Tibial artery (tissue), 4 donors: Measurements from ENCODE around the gene PPP2R5B.

Experiments
- DNase-seq, 2 donors: peaks; one replicate each; pipeline ENCODE4 v3.0.0-alpha.2; 2019
- H3K27ac ChIP-seq, 2 donors: fragments of 200-600 bp; sonication (generic) in 1 of 2; 1 replicate in 1 of 2; 2 replicates in 1 of 2; pipeline ENCODE4 v1.5.1; 2018 to 2019; ENCODE audit warnings: mild to moderate bottlenecking in 1 of 2
- H3K27me3 ChIP-seq, 2 donors: fragments of 200-600 bp; sonication (generic) in 1 of 2; one replicate each; pipeline versions ENCODE4 v1.5.1 to v1.6.0; 2016 to 2019
- H3K36me3 ChIP-seq, 3 donors: fragments of 200-600 bp; sonication (generic) in 2 of 3; one replicate each; pipeline ENCODE4 v1.5.1; 2016 to 2019; ENCODE audit warnings: mild to moderate bottlenecking in 2 of 3
- H3K4me1 ChIP-seq, 4 donors: fragments of 200-600 bp; sonication (generic) in 2 of 4; 1 replicate in 3 of 4; 2 replicates in 1 of 4; pipeline ENCODE4 v1.5.1; 2016 to 2019
- H3K4me3 ChIP-seq, 2 donors: fragments of 200-600 bp; sonication (generic) in 1 of 2; 1 replicate in 1 of 2; 2 replicates in 1 of 2; pipeline ENCODE4 v1.5.1; 2018 to 2019; ENCODE audit warnings: mild to moderate bottlenecking in 2 of 2
- H3K9me3 ChIP-seq, 3 donors: fragments of 200-600 bp; sonication (generic) in 1 of 3; one replicate each; pipeline ENCODE4 v1.5.1; 2016 to 2019
- CTCF ChIP-seq, 2 experiments: fragments of 200-600 bp in 1 of 2; fragments of 450-650 bp in 1 of 2; IDR thresholded peaks; one replicate each; pipeline ENCODE4 v1.5.1; 2017 to 2019; ENCODE audit warnings: antibody characterized with exemption in 2 of 2, mild to moderate bottlenecking in 1 of 2, moderate library complexity in 1 of 2
- intact Hi-C: fragments of 100-400 bp; cut with DNase I; formaldehyde crosslinking; loops from one replicate; pipeline ENCODE4 v1.15.0; 2023; ENCODE audit warnings: low total_unique reads

Gene PPP2R5B

GRCh38 chr11:64911142-64911541 is 13.3 kb upstream of the PPP2R5B start:
- H3K27ac ChIP-seq: no peak overlapping the region
- TF ChIP-seq CTCF (IDR thresholded peaks at IDR 0.05): no peak
- no peak overlapping the region for H3K4me3 ChIP-seq
- H3K27me3 ChIP-seq: no peaks in the 10 kb centered on the region
- H3K9me3 ChIP-seq: no peaks in the 10 kb centered on the region
- intact Hi-C loops: no loop called here
- no peak for DNase-seq
- peaks cover 82 to 84% (median 84%) of the 10 kb centered on the region in 3 donors for H3K36me3 ChIP-seq
- H3K4me1 ChIP-seq: peaks cover 0 to 13% (median 10%) of the 10 kb centered on the region in 4 donors

- Histone ChIP-seq H3K4me3 (no peak overlapping the region), H3K27ac (no peak overlapping the region), H3K36me3 (peaks cover 76 to 80% (median 78%) of the 10 kb centered on the region in 3 donors), H3K27me3 (no peaks in the 10 kb centered on the region), H3K9me3 (no peaks in the 10 kb centered on the region), H3K4me1 (peaks cover 0 to 19% (median 13%) of the 10 kb centered on the region in 4 donors)
- intact Hi-C loops: no loop called here
- DNase-seq: no peak
- TF ChIP-seq CTCF (IDR thresholded peaks at IDR 0.05): no peak
Measured at GRCh38 chr11:64911689-64912088, 12.8 kb upstream of the PPP2R5B start.

GRCh38 chr11:64913171-64913727 is 11.2 kb upstream of the PPP2R5B start:
- no peak for TF ChIP-seq CTCF (IDR thresholded peaks at IDR 0.05)

GRCh38 chr11:64914123-64914522 is 10.4 kb upstream of the PPP2R5B start:
- peaks cover 52 to 56% (median 54%) of the 10 kb centered on the region in 3 donors for H3K36me3 ChIP-seq

More at GRCh38 chr11:64913171-64913727, 11.2 kb upstream of the PPP2R5B start:
- H3K27ac ChIP-seq: no peak overlapping the region
- H3K4me1 ChIP-seq: peaks cover 0 to 23% (median 17%) of the 10 kb centered on the region in 4 donors
- DNase-seq: no peak
- H3K4me3 ChIP-seq: no peak overlapping the region
- no peaks in the 10 kb centered on the region for H3K27me3 ChIP-seq
- peaks cover 61 to 65% (median 63%) of the 10 kb centered on the region in 3 donors for H3K36me3 ChIP-seq
- intact Hi-C loops: no loop called here
- no peaks in the 10 kb centered on the region for H3K9me3 ChIP-seq

GRCh38 chr11:64915376-64915887 is 9.1 kb upstream of the PPP2R5B start:
- peak overlapping the region; percentile 78 to 85 for H3K4me3 ChIP-seq
- intact Hi-C loops: no loop called here
- H3K36me3 ChIP-seq: peaks cover 39 to 43% (median 41%) of the 10 kb centered on the region in 3 donors
- H3K9me3 ChIP-seq: no peaks in the 10 kb centered on the region
- no peaks in the 10 kb centered on the region for H3K27me3 ChIP-seq
- peak overlapping the region; percentile 76 to 80 for H3K27ac ChIP-seq
- peaks cover 0 to 29% (median 20%) of the 10 kb centered on the region in 4 donors for H3K4me1 ChIP-seq
- DNase-seq: no peak
- no peak for TF ChIP-seq CTCF (IDR thresholded peaks at IDR 0.05)

More at GRCh38 chr11:64914123-64914522, 10.4 kb upstream of the PPP2R5B start:
- H3K4me1 ChIP-seq: peaks cover 0 to 29% (median 20%) of the 10 kb centered on the region in 4 donors
- H3K4me3 ChIP-seq: no peak overlapping the region
- H3K27me3 ChIP-seq: no peaks in the 10 kb centered on the region
- DNase-seq: no peak
- no peak for TF ChIP-seq CTCF (IDR thresholded peaks at IDR 0.05)
- intact Hi-C loops: no loop called here
- H3K27ac ChIP-seq: no peak overlapping the region
- no peaks in the 10 kb centered on the region for H3K9me3 ChIP-seq
